ENCODE measurements around the gene CHRNA3.

CHRNA3 gene

DNA sequence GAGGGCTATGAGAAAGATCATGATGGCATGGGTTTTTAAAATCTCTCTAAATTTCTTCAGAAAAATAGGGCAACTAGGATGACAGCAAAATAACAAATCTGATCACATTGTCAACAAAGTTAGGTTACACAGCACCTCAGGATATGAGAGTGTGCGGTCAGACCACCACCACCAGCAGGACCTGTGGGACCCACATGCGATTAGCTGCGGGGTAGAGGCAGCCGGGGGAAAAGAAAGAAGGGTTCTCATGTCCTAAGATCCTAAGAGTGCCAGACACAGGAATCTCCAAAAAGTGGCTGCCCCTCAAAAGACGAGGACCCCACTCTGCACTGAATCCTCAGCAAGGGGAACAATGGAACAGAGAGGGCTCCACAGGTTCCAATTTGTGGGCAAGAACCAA is 15.6 kb downstream of the CHRNA3 start:
- TF ChIP-seq CEBPB (IDR thresholded peaks at IDR 0.05) (no peak), EGR1 (IDR thresholded peaks at IDR 0.05) (no peak), TEAD4 (IDR thresholded peaks at IDR 0.05) (no peak), NFIC (IDR thresholded peaks at IDR 0.05) (no peak), ZBTB7A (IDR thresholded peaks at IDR 0.05; ENCODE audit: low read depth) (no peak), TCF12 (IDR thresholded peaks at IDR 0.05; ENCODE audit: low read depth) (no peak), TAF1 (IDR thresholded peaks at IDR 0.05; ENCODE audit: low read depth) (no peak), YY1 (IDR thresholded peaks at IDR 0.05; ENCODE audit: low read depth) (no peak), EP300 (IDR thresholded peaks at IDR 0.05; ENCODE audit: borderline replicate concordance) (no peak), CREB1 (IDR thresholded peaks at IDR 0.05; ENCODE audit: low read depth) (no peak), RAD21 (IDR thresholded peaks at IDR 0.05; ENCODE audit: low read depth) (no peak), USF1 (IDR thresholded peaks at IDR 0.05) (no peak), FOXM1 (IDR thresholded peaks at IDR 0.05; ENCODE audit: borderline replicate concordance, low read depth) (no peak)
- TF ChIP-seq, protein P1, sequence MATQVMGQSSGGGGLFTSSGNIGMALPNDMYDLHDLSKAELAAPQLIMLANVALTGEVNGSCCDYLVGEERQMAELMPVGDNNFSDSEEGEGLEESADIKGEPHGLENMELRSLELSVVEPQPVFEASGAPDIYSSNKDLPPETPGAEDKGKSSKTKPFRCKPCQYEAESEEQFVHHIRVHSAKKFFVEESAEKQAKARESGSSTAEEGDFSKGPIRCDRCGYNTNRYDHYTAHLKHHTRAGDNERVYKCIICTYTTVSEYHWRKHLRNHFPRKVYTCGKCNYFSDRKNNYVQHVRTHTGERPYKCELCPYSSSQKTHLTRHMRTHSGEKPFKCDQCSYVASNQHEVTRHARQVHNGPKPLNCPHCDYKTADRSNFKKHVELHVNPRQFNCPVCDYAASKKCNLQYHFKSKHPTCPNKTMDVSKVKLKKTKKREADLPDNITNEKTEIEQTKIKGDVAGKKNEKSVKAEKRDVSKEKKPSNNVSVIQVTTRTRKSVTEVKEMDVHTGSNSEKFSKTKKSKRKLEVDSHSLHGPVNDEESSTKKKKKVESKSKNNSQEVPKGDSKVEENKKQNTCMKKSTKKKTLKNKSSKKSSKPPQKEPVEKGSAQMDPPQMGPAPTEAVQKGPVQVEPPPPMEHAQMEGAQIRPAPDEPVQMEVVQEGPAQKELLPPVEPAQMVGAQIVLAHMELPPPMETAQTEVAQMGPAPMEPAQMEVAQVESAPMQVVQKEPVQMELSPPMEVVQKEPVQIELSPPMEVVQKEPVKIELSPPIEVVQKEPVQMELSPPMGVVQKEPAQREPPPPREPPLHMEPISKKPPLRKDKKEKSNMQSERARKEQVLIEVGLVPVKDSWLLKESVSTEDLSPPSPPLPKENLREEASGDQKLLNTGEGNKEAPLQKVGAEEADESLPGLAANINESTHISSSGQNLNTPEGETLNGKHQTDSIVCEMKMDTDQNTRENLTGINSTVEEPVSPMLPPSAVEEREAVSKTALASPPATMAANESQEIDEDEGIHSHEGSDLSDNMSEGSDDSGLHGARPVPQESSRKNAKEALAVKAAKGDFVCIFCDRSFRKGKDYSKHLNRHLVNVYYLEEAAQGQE (IDR thresholded peaks at IDR 0.05; ENCODE audit: low read depth) = no peak

GRCh38 chr15:78604420-78604819 is 16.4 kb downstream of the CHRNA3 start:
- TF ChIP-seq CEBPB (IDR thresholded peaks at IDR 0.05) = no peak
- no peak for TF ChIP-seq MAX (IDR thresholded peaks at IDR 0.05)
- TF ChIP-seq TCF12 (IDR thresholded peaks at IDR 0.05; ENCODE audit: low read depth) = no peak
- no peak for TF ChIP-seq YY1 (IDR thresholded peaks at IDR 0.05; ENCODE audit: low read depth)
- no peak for TF ChIP-seq TAF1 (IDR thresholded peaks at IDR 0.05; ENCODE audit: low read depth)
- no peak for TF ChIP-seq EGR1 (IDR thresholded peaks at IDR 0.05)
- no peak for TF ChIP-seq FOXM1 (IDR thresholded peaks at IDR 0.05; ENCODE audit: borderline replicate concordance, low read depth)

- TF ChIP-seq CREB1 (IDR thresholded peaks at IDR 0.05; ENCODE audit: low read depth) (no peak), FOXM1 (IDR thresholded peaks at IDR 0.05; ENCODE audit: borderline replicate concordance, low read depth) (no peak), YY1 (IDR thresholded peaks at IDR 0.05; ENCODE audit: low read depth) (no peak), RAD21 (IDR thresholded peaks at IDR 0.05; ENCODE audit: low read depth) (no peak), TEAD4 (IDR thresholded peaks at IDR 0.05) (no peak), MAX (IDR thresholded peaks at IDR 0.05) (no peak), USF1 (IDR thresholded peaks at IDR 0.05) (no peak), TCF12 (IDR thresholded peaks at IDR 0.05; ENCODE audit: low read depth) (no peak), ZBTB7A (IDR thresholded peaks at IDR 0.05; ENCODE audit: low read depth) (no peak), CEBPB (IDR thresholded peaks at IDR 0.05) (no peak), EP300 (IDR thresholded peaks at IDR 0.05; ENCODE audit: borderline replicate concordance) (no peak), TAF1 (IDR thresholded peaks at IDR 0.05; ENCODE audit: low read depth) (no peak), NFIC (IDR thresholded peaks at IDR 0.05) (no peak)
- TF ChIP-seq, protein P1 (IDR thresholded peaks at IDR 0.05; ENCODE audit: low read depth) = no peak
These were observed 17.3 kb downstream of the CHRNA3 start for GRCh38 chr15:78603467-78603866.

DNA sequence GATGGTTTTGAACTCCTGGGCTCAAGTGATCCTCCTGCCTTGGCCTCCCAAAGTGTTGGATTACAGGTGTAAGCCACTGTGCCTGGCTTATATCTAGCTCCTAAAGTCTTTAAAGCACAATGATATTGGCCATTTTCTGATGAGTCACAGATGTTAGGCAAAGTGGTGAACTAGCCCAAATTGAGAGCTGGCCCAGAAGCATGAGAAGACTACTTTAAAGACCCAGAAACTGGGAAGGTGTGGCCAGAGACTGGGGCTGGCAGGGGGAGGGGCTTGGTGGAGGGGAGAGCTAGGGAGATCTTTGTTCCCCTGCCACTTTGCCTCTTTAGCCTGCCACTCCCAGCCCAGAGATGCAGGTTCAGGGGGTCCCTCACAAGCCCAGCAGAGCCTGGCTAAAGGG is 21.6 kb downstream of the CHRNA3 start:
- TF ChIP-seq NFIC (IDR thresholded peaks at IDR 0.05) = no peak
- TF ChIP-seq CREB1 (IDR thresholded peaks at IDR 0.05; ENCODE audit: low read depth) = no peak
- TF ChIP-seq YY1 (IDR thresholded peaks at IDR 0.05; ENCODE audit: low read depth) = no peak
- TF ChIP-seq, protein P1 (IDR thresholded peaks at IDR 0.05; ENCODE audit: low read depth) = no peak
- no peak for TF ChIP-seq EP300 (IDR thresholded peaks at IDR 0.05; ENCODE audit: borderline replicate concordance)
- TF ChIP-seq RAD21 (IDR thresholded peaks at IDR 0.05; ENCODE audit: low read depth) = no peak
- TF ChIP-seq CEBPB (IDR thresholded peaks at IDR 0.05) = no peak
- TF ChIP-seq TAF1 (IDR thresholded peaks at IDR 0.05; ENCODE audit: low read depth) = no peak
- no peak for TF ChIP-seq TCF12 (IDR thresholded peaks at IDR 0.05; ENCODE audit: low read depth)
- no peak for TF ChIP-seq USF1 (IDR thresholded peaks at IDR 0.05)
- TF ChIP-seq EGR1 (IDR thresholded peaks at IDR 0.05) = no peak
- TF ChIP-seq ZBTB7A (IDR thresholded peaks at IDR 0.05; ENCODE audit: low read depth) = no peak
- no peak for TF ChIP-seq TEAD4 (IDR thresholded peaks at IDR 0.05)
- TF ChIP-seq MAX (IDR thresholded peaks at IDR 0.05) = no peak
- no peak for TF ChIP-seq FOXM1 (IDR thresholded peaks at IDR 0.05; ENCODE audit: borderline replicate concordance, low read depth)
